GM12872 (cell line): Measurements from ENCODE around the gene PKM.

ENCODE experiments used
- CTCF ChIP-seq: IDR thresholded peaks from 3 replicates; pipeline ENCODE4 v1.5.1; 2011; ENCODE audit warnings: low read depth, mild to moderate bottlenecking, low read length, moderate library complexity; ENCODE audit not compliant: insufficient read depth

The PKM gene

GRCh38 chr15:72156928-72157327 is 74.1 kb downstream of the PKM start:
- TF ChIP-seq CTCF, result no peak

GRCh38 chr15:72155635-72156616 is 75.1 kb downstream of the PKM start:
- TF ChIP-seq CTCF, result peak; percentile 99

GRCh38 chr15:72155003-72155621 is 75.9 kb downstream of the PKM start:
- no peak for TF ChIP-seq CTCF

GRCh38 chr15:72154316-72154715 is 76.7 kb downstream of the PKM start:
- TF ChIP-seq CTCF, result no peak

- no peak for TF ChIP-seq CTCF
These were observed 77.6 kb downstream of the PKM start for GRCh38 chr15:72153269-72154000.
